Esophagus squamous epithelium (tissue), 5 donors: ENCODE results near the gene ACAP2. TPM values are rescaled to one million over a fixed set of nuclear protein-coding genes. Genes with fewer than 3 reads are reported as not detected.
"Not testable (repeated sequence)": the region's sequence is repeated elsewhere in the genome, so short reads cannot be mapped to it uniquely, and the experiment has no call there.

Experiments used
- DNase-seq: peaks from one replicate; lab custom pipeline; 2025; lab: John Stamatoyannopoulos, UW
- H3K27ac ChIP-seq, 4 donors: fragments of 200-600 bp; sonication (generic); one replicate each; pipeline ENCODE4 v1.5.1; 2016 to 2019; ENCODE audit warnings: mild to moderate bottlenecking in 1 of 4
- H3K27me3 ChIP-seq, 4 donors: fragments of 200-600 bp; sonication (generic); 1 replicate in 3 of 4; 2 replicates in 1 of 4; pipeline versions ENCODE4 v1.5.1 to v1.6.0; 2017 to 2021; ENCODE audit warnings: antibody characterized with exemption in 1 of 4
- H3K36me3 ChIP-seq, 3 donors: fragments of 200-600 bp; sonication (generic); one replicate each; pipeline ENCODE4 v1.5.1; 2016 to 2019
- H3K4me1 ChIP-seq, 3 donors: fragments of 200-600 bp; sonication (generic); one replicate each; pipeline ENCODE4 v1.5.1; 2017 to 2019
- H3K4me3 ChIP-seq, 4 donors: fragments of 200-600 bp; sonication (generic); 1 replicate in 3 of 4; 2 replicates in 1 of 4; pipeline ENCODE4 v1.5.1; 2016 to 2019; ENCODE audit warnings: mild to moderate bottlenecking in 2 of 4, moderate library complexity in 1 of 4
- H3K9me3 ChIP-seq, 3 donors: fragments of 200-600 bp; sonication (generic); one replicate each; pipeline ENCODE4 v1.5.1; 2016 to 2019
- POLR2A ChIP-seq, 4 donors: fragments of 450-650 bp; IDR thresholded peaks; one replicate each; pipeline ENCODE4 v1.6.1; 2017; ENCODE audit warnings: antibody characterized with exemption in 4 of 4, mild to moderate bottlenecking in 4 of 4, moderate library complexity in 3 of 4
- WGBS, 2 donors: methylation state at CpG; one replicate each; pipeline ENCODE4 v1.1.5; 2018; 5-methylcytosine and 5-hydroxymethylcytosine counted together
- intact Hi-C: fragments of 100-400 bp; cut with DNase I; formaldehyde crosslinking; loops from one replicate; pipeline ENCODE4 v1.15.0; 2022
- total RNA-seq, 4 donors: library from RNA; depleted of rRNA; stranded (reverse); fragments of >200 nt; gene quantifications; one replicate each; pipeline ENCODE4 v1.1.0, GENCODE V29; 2016
- TF ChIP-seq, protein P1 (sequence below), 6 experiments: fragments of 450-650 bp in 4 of 6; fragments of 200-600 bp in 2 of 6; sonication (generic) in 2 of 6; IDR thresholded peaks; one replicate each; pipeline ENCODE4 v1.5.1; 2016 to 2019; ENCODE audit warnings: antibody characterized with exemption in 6 of 6, mild to moderate bottlenecking in 4 of 6, moderate library complexity in 4 of 6
- donor health status: DM: yes; HTN: yes; CAD: no.

ACAP2 gene, protein sequence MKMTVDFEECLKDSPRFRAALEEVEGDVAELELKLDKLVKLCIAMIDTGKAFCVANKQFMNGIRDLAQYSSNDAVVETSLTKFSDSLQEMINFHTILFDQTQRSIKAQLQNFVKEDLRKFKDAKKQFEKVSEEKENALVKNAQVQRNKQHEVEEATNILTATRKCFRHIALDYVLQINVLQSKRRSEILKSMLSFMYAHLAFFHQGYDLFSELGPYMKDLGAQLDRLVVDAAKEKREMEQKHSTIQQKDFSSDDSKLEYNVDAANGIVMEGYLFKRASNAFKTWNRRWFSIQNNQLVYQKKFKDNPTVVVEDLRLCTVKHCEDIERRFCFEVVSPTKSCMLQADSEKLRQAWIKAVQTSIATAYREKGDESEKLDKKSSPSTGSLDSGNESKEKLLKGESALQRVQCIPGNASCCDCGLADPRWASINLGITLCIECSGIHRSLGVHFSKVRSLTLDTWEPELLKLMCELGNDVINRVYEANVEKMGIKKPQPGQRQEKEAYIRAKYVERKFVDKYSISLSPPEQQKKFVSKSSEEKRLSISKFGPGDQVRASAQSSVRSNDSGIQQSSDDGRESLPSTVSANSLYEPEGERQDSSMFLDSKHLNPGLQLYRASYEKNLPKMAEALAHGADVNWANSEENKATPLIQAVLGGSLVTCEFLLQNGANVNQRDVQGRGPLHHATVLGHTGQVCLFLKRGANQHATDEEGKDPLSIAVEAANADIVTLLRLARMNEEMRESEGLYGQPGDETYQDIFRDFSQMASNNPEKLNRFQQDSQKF
- total RNA-seq = 10 to 100 TPM; 46.7 to 71.5 (median 50.8) TPM

DNA sequence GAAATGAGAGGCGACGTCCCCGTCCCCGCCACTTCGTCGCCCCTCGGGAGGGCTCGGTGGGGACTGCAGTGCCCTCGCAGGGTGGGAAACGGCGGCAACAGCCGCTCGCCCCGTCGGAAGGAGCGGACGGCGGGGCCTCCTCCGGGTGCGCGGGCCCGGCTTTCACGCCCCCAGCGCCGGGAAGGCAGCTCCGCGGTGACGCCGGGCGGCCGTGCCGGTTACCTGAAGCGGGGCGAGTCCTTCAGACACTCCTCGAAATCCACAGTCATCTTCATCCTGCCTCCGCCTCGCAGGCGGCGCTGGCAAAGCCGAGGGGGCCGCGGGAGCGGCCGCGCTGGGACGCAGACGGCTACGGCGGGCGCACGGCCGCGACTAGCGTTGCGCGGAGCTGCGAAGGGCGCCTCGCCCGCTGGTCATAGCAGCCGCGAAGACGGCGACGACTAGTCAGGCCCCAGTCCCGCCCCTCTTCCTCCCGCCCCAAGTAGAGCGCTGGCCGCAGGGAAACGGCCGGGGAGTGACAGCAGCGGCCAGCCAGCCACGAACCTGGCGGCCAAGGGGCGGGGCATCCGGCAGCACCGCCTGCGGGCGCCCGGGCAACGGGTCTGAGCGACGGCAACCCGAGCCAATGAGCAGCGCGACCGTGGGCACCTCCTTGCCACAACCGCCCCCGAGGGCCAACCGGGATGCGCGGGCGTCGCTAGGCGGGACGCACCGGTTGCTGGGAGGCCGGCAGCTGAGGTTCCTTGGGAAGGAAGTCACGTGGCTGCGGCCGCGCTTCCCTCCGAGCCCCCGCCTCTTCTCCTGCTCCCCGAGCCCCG, at the start of gene ACAP2:
Gene ACAP2 (minus strand): TSS at position 448 of the 818 bp plus-strand sequence. CDS start 173 bp downstream, at position 275.
- H3K4me3 ChIP-seq = peak within 1 kb of the TSS; percentile 93 to 100 (median 94)
- H3K36me3 ChIP-seq = no peaks in the 10 kb centered on the region
- 0% methylated on average over 6 to 7 of the region's 106 CpGs for WGBS, 2 donors
- DNase-seq = peak; percentile 97
- H3K27me3 ChIP-seq = no peaks in the 10 kb centered on the region
- peak; percentile 64 to 98 (median 84) for TF ChIP-seq POLR2A (IDR thresholded peaks at IDR 0.05)
- TF ChIP-seq, protein P1, sequence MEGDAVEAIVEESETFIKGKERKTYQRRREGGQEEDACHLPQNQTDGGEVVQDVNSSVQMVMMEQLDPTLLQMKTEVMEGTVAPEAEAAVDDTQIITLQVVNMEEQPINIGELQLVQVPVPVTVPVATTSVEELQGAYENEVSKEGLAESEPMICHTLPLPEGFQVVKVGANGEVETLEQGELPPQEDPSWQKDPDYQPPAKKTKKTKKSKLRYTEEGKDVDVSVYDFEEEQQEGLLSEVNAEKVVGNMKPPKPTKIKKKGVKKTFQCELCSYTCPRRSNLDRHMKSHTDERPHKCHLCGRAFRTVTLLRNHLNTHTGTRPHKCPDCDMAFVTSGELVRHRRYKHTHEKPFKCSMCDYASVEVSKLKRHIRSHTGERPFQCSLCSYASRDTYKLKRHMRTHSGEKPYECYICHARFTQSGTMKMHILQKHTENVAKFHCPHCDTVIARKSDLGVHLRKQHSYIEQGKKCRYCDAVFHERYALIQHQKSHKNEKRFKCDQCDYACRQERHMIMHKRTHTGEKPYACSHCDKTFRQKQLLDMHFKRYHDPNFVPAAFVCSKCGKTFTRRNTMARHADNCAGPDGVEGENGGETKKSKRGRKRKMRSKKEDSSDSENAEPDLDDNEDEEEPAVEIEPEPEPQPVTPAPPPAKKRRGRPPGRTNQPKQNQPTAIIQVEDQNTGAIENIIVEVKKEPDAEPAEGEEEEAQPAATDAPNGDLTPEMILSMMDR (IDR thresholded peaks at IDR 0.05) = peak in 1 of 6 experiments; percentile 3
- intact Hi-C loops = no loop called here
- H3K4me1 ChIP-seq = peaks cover 6 to 48% (median 22%) of the 10 kb centered on the region in 3 donors
- H3K27ac ChIP-seq = peak within 1 kb of the TSS; percentile 96 to 99 (median 98)
- H3K9me3 ChIP-seq = no peaks in the 10 kb centered on the region

DNA sequence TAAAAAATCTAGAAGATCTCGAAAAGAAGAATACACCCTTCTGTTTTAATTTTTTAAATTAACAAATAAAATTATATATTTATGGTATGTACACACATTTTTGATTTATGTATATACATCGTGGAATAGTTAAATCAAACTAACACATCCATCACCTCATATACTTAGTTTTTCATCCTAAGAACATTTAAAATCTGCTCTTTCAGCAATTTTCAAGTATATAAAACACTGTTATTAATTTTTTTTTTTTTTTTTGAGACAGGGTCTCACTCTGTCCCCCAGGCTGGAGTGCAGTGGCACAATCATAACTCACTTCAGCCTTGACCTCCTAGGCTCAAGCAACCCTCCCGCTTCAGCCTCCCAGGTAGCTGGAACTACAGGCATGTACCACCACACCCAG, 32.8 kb upstream of the ACAP2 start:
- TF ChIP-seq, protein P1 (IDR thresholded peaks at IDR 0.05) = no peak
- TF ChIP-seq POLR2A (IDR thresholded peaks at IDR 0.05) = no peak
- Histone ChIP-seq H3K36me3 (no peaks in the 10 kb centered on the region), H3K9me3 (no peaks in the 10 kb centered on the region), H3K4me3 (no peak overlapping the region), H3K27ac (no peak overlapping the region), H3K27me3 (no peaks in the 10 kb centered on the region), H3K4me1 (no peaks in the 10 kb centered on the region)
- intact Hi-C loops = no loop called here
- WGBS, 2 donors = 84 to 88% methylated on average over 3 of the region's 3 CpGs
- no peak for DNase-seq

DNA sequence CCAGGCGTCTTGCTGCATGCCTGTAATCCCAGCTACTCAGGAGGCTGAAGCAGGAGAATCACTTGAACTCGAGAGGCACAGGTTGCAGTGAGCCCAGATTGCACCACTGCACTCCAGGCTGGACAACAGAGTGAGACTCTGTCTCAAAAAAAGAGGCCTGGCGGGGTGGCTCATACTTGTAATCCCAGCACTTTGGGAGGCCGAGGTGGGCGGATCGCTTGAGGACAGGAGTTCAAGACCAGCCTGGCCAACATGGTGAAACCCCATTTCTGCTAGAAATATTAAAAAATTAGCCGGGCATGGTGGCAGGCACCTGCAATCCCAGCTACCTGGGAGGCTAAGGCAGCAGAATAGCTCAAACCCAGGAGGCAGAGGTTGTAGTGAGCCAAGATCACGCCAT, 32.3 kb upstream of the ACAP2 start:
- H3K9me3 ChIP-seq, H3K4me1 ChIP-seq, H3K27me3 ChIP-seq, H3K4me3 ChIP-seq, DNase-seq, H3K27ac ChIP-seq, intact Hi-C loops, H3K36me3 ChIP-seq: not testable (repeated sequence)
- WGBS, 2 donors = 88 to 90% methylated on average over 4 to 6 of the region's 8 CpGs

DNA sequence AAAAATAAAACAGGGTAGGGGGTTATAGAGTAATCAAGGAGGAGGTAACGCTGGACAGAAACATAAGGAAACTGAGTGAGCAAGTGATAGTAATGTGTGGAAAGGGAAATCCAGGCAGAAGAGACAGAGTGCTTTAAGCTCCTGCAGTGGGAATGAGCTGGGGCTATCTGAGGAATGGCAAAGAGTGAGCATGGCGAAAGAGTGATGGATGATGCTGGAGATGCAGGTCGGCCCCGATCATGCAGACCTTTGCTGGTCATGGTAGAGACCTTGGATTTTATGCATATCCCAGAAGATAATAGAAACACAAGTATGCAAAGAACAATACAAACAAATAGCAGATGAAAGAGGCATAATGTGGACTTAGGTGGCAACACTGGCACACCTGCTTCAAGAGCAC, 26.0 kb upstream of the ACAP2 start:
- no peak for TF ChIP-seq POLR2A (IDR thresholded peaks at IDR 0.05)
- TF ChIP-seq, protein P1 (IDR thresholded peaks at IDR 0.05) = no peak
- no peak overlapping the region for H3K4me3 ChIP-seq
- intact Hi-C loops = no loop called here
- no peaks in the 10 kb centered on the region for H3K27me3 ChIP-seq
- DNase-seq = no peak
- no peaks in the 10 kb centered on the region for H3K4me1 ChIP-seq
- no peaks in the 10 kb centered on the region for H3K36me3 ChIP-seq
- H3K27ac ChIP-seq = no peak overlapping the region
- 90 to 92% methylated on average over 4 of the region's 4 CpGs for WGBS, 2 donors
- peaks cover 0 to 13% (median 0%) of the 10 kb centered on the region in 3 donors for H3K9me3 ChIP-seq

DNA sequence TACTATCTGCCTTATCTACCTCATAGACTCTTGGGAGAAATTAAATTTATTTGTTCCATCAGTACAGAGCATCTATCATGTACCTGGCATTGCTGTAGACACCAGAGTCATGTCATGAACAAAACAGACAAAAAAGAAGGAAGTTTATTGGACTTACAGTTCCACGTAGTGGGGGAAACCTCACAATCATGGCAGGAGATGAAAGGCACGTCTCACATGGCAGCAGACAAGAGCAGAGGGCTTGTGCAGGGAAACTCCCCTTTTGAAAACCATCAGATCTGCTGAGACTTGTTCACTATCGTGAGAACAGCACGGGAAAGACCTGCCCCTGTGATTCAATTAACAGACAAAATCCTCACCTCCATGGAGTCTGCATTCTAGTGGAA, 25.6 kb upstream of the ACAP2 start:
- H3K9me3 ChIP-seq = peaks cover 0 to 13% (median 0%) of the 10 kb centered on the region in 3 donors
- peaks cover 0 to 4% (median 0%) of the 10 kb centered on the region in 3 donors for H3K4me1 ChIP-seq
- H3K27ac ChIP-seq = no peak overlapping the region
- no peak for TF ChIP-seq POLR2A (IDR thresholded peaks at IDR 0.05)
- TF ChIP-seq, protein P1 (IDR thresholded peaks at IDR 0.05) = no peak
- DNase-seq = no peak
- H3K36me3 ChIP-seq = no peaks in the 10 kb centered on the region
- H3K27me3 ChIP-seq = no peaks in the 10 kb centered on the region
- intact Hi-C loops = no loop called here
- 16 to 37% methylated on average over 4 of the region's 4 CpGs for WGBS, 2 donors
- no peak overlapping the region for H3K4me3 ChIP-seq
